ENCODE measurements around the gene LACTB.

Gene LACTB

DNA sequence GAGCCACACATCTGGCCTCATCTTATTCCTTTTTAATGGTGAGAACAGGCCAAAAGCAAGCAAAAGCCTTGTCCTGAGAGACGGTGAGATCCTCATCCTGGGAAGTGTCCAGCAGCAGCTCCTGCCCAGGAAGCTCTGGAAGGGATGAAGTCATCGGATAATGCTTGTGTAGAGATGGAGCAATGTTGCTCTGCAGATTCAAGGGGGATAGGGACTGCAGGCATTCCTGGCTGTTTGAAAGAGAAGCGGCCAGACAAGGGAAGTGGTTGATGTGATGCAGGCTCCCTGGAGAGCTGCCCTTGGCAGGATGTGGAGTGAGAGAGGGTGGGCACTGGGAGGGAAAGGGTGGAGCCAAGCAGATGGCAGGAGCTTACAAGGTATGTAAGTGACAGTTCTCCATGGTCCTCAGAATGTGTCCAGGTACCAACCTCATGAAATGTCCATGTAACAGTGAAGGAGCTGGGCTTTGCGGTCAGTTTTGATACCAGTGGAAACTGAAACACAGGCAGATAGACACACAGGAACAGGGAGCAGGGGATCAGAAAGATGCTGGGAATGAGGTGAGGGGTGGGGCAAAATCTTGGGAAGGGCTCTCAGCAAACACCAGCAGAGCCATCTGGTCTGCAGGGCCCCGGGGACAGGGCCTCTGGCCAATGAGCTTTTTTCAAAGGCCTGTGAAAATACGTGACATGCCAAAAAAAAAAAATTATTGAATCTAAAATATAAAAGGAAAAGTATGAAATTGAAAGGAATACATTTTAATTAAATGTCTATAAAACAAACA lies 32.2 kb upstream of the LACTB start:
- no peaks in the 10 kb centered on the region for H3K9me3 ChIP-seq (ENCODE audit: low read length)
- H3K27ac ChIP-seq (ENCODE audit: low read depth, low read length, poor library complexity, severe bottlenecking): no peak overlapping the region
- no peaks in the 10 kb centered on the region for H3K36me3 ChIP-seq (ENCODE audit: insufficient read depth, low read length)
- no peak overlapping the region for H2AFZ ChIP-seq (ENCODE audit: low read length)
- TF ChIP-seq, protein P1, sequence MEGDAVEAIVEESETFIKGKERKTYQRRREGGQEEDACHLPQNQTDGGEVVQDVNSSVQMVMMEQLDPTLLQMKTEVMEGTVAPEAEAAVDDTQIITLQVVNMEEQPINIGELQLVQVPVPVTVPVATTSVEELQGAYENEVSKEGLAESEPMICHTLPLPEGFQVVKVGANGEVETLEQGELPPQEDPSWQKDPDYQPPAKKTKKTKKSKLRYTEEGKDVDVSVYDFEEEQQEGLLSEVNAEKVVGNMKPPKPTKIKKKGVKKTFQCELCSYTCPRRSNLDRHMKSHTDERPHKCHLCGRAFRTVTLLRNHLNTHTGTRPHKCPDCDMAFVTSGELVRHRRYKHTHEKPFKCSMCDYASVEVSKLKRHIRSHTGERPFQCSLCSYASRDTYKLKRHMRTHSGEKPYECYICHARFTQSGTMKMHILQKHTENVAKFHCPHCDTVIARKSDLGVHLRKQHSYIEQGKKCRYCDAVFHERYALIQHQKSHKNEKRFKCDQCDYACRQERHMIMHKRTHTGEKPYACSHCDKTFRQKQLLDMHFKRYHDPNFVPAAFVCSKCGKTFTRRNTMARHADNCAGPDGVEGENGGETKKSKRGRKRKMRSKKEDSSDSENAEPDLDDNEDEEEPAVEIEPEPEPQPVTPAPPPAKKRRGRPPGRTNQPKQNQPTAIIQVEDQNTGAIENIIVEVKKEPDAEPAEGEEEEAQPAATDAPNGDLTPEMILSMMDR (IDR thresholded peaks at IDR 0.05; ENCODE audit: low read length): no peak
- H3K9ac ChIP-seq (ENCODE audit: low read length): no peak overlapping the region
- no peak overlapping the region for H3K4me3 ChIP-seq (ENCODE audit: low read depth, low read length, poor library complexity, severe bottlenecking)
- no peaks in the 10 kb centered on the region for H3K9me2 ChIP-seq (ENCODE audit: low read depth, low read length)
- no peak overlapping the region for H3K4me2 ChIP-seq (ENCODE audit: low read length)
- H3K4me1 ChIP-seq (ENCODE audit: insufficient read depth, low read length, severe bottlenecking): no peaks in the 10 kb centered on the region
- H3K27me3 ChIP-seq (ENCODE audit: insufficient read depth, low read length): no peaks in the 10 kb centered on the region
- H4K20me1 ChIP-seq (ENCODE audit: insufficient read depth, low read length): no peaks in the 10 kb centered on the region
- no peaks in the 10 kb centered on the region for H3K79me2 ChIP-seq (ENCODE audit: insufficient read depth, low read length)
- H3F3A ChIP-seq (ENCODE audit: insufficient read depth, low read length): no peaks in the 10 kb centered on the region

DNA sequence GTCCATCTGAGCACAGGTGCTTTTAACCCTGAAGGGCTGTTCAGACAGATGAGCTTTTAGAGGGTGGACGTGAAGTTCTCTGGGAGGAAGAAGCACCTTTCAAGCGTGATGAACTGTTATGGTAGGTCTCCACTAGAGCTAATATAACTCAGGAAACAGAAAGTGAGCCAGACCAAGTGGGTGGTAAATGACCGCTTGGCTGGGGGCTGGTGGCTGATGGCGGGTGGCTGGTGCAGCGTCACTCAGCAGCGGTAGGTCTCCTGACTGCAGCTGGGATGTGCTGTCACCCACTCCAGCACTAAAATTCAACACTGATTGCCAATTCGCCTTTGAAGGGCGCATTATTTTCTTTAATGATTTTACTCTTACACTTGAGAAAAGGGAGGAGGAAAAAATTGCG lies 31.2 kb upstream of the LACTB start:
- Histone ChIP-seq H3F3A (ENCODE audit: insufficient read depth, low read length) (no peaks in the 10 kb centered on the region), H3K27me3 (ENCODE audit: insufficient read depth, low read length) (no peaks in the 10 kb centered on the region), H3K4me2 (ENCODE audit: low read length) (no peak overlapping the region), H4K20me1 (ENCODE audit: insufficient read depth, low read length) (no peaks in the 10 kb centered on the region), H3K9ac (ENCODE audit: low read length) (no peak overlapping the region), H3K9me3 (ENCODE audit: low read length) (no peaks in the 10 kb centered on the region), H3K79me2 (ENCODE audit: insufficient read depth, low read length) (no peaks in the 10 kb centered on the region), H3K4me1 (ENCODE audit: insufficient read depth, low read length, severe bottlenecking) (no peaks in the 10 kb centered on the region), H3K9me2 (ENCODE audit: low read depth, low read length) (no peaks in the 10 kb centered on the region), H3K36me3 (ENCODE audit: insufficient read depth, low read length) (no peaks in the 10 kb centered on the region), H3K4me3 (ENCODE audit: low read depth, low read length, poor library complexity, severe bottlenecking) (no peak overlapping the region), H2AFZ (ENCODE audit: low read length) (no peak overlapping the region), H3K27ac (ENCODE audit: low read depth, low read length, poor library complexity, severe bottlenecking) (no peak overlapping the region)
- TF ChIP-seq, protein P1 (IDR thresholded peaks at IDR 0.05; ENCODE audit: low read length): no peak
- no peak for TF ChIP-seq EZH2 (IDR thresholded peaks at IDR 0.05; ENCODE audit: borderline replicate concordance, low read length)

DNA sequence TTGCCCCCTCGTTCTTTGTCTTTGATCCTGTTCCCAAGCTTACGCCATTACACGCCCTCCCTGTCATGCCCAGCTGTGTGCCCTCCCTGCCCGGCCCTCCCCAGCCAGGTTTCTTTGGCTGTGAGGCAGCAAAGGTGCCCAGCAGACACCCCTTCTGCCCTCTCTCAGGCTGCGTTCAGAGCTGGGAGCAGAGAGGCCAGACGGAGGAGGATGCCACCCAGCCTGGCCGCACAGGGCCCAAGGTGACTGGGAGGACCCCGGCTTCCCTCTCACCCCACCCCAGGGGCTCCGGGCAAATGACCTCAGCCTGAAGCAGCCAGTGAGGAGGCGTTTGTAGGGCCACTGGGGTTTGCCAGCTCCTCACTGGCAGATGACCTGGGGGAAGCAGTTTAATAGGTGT lies 30.8 kb upstream of the LACTB start:
- no peaks in the 10 kb centered on the region for H3K9me3 ChIP-seq (ENCODE audit: low read length)
- no peak overlapping the region for H3K27ac ChIP-seq (ENCODE audit: low read depth, low read length, poor library complexity, severe bottlenecking)
- no peaks in the 10 kb centered on the region for H3K79me2 ChIP-seq (ENCODE audit: insufficient read depth, low read length)
- no peaks in the 10 kb centered on the region for H3F3A ChIP-seq (ENCODE audit: insufficient read depth, low read length)
- H2AFZ ChIP-seq (ENCODE audit: low read length): no peak overlapping the region
- H3K27me3 ChIP-seq (ENCODE audit: insufficient read depth, low read length): no peaks in the 10 kb centered on the region
- H3K4me1 ChIP-seq (ENCODE audit: insufficient read depth, low read length, severe bottlenecking): no peaks in the 10 kb centered on the region
- H3K9ac ChIP-seq (ENCODE audit: low read length): no peak overlapping the region
- H3K4me2 ChIP-seq (ENCODE audit: low read length): no peak overlapping the region
- no peaks in the 10 kb centered on the region for H3K36me3 ChIP-seq (ENCODE audit: insufficient read depth, low read length)
- H3K9me2 ChIP-seq (ENCODE audit: low read depth, low read length): no peaks in the 10 kb centered on the region
- no peaks in the 10 kb centered on the region for H4K20me1 ChIP-seq (ENCODE audit: insufficient read depth, low read length)
- no peak for TF ChIP-seq EZH2 (IDR thresholded peaks at IDR 0.05; ENCODE audit: borderline replicate concordance, low read length)
- no peak overlapping the region for H3K4me3 ChIP-seq (ENCODE audit: low read depth, low read length, poor library complexity, severe bottlenecking)
